Activated naive CD4-positive, alpha-beta T cell treated with anti-CD3 and anti-CD28 coated beads for 36 hours (primary cell): ENCODE data around the gene OR8G5. TPM values are rescaled to one million over a fixed set of nuclear protein-coding genes. Genes with fewer than 3 reads are reported as not detected.

Experiments
- CTCF ChIA-PET: fragments of 350-600 bp; sonication (Branson Sonifier 250); formaldehyde crosslinking; loops from one replicate; lab custom pipeline; 2021; ENCODE audit warnings: antibody characterized with exemption; lab: Charles Lee
- DNase-seq: peaks from one replicate; pipeline ENCODE4 v3.0.0-alpha.2; 2020
- H3K27ac Mint-ChIP-seq: one replicate; pipeline ENCODE4 v1.8.0; 2021; ENCODE audit warnings: mild to moderate bottlenecking, mixed read lengths
- H3K27me3 Mint-ChIP-seq: one replicate; pipeline ENCODE4 v1.8.0; 2021; ENCODE audit warnings: low read depth, mixed read lengths
- H3K36me3 Mint-ChIP-seq: one replicate; pipeline ENCODE4 v1.8.0; 2021; ENCODE audit warnings: low read depth, mixed read lengths
- H3K4me1 Mint-ChIP-seq: one replicate; pipeline ENCODE4 v1.8.0; 2021; ENCODE audit warnings: low read depth, mixed read lengths
- H3K4me3 Mint-ChIP-seq: one replicate; pipeline ENCODE4 v1.8.0; 2021; ENCODE audit warnings: mild to moderate bottlenecking, moderate library complexity, mixed read lengths
- H3K9me3 Mint-ChIP-seq: one replicate; pipeline ENCODE4 v1.8.0; 2021; ENCODE audit warnings: mixed read lengths
- intact Hi-C: fragments of 100-400 bp; cut with micrococcal nuclease; formaldehyde crosslinking; loops from one replicate; pipeline ENCODE4 v1.15.1; 2023
- total RNA-seq, 2 experiments: library from RNA; stranded (reverse); gene quantifications; one replicate each; pipeline ENCODE4 v1.2.3, GENCODE V29; 2021

Gene OR8G5
- total RNA-seq, 2 experiments from 2014 or later: not detected

DNA sequence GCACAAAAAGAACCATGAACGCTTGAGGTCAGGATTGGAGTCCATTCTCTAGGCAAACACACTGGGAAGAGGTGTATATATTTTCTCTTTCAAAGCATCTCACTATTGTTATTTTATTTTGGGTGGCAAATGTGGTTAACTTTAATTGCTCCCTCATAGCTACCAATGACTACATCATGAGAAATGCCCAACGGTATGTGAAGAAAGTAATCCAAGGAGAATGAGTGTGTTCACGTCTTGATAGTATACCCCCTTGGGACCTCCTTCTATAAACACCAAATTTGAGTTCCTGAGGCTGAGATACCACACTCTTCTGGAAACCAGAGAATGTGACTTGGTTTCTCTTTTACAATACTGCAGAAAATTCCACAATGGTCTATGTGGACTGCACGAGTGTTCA, 41.7 kb downstream of the OR8G5 start:
- H3K9me3 Mint-ChIP-seq: peaks cover 2% of the 10 kb centered on the region
- intact Hi-C loops: no loop called here
- no peaks in the 10 kb centered on the region for H3K4me1 Mint-ChIP-seq
- H3K27ac Mint-ChIP-seq: no peak overlapping the region
- CTCF ChIA-PET: no interaction called here
- no peak for DNase-seq
- peaks cover 11% of the 10 kb centered on the region for H3K27me3 Mint-ChIP-seq
- no peak overlapping the region for H3K4me3 Mint-ChIP-seq
- H3K36me3 Mint-ChIP-seq: no peaks in the 10 kb centered on the region

DNA sequence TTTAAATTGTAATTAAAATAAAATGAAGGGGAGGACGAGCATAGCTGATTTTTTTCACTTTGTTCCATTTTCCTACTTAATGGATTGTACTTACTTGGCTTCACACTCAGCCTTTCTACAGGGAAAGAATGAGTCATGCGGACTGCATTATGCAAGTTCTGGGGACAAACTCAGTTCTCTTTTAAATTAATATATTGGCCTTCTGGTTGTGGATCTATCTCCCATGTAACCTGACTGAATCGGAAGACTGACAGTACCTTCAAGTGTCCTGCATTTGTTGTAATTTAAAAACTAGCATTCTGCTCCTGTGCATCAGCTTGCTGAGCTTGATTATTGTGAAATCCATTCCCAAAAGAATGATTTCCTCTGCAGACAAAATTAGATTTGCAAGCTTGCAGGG, 45.4 kb downstream of the OR8G5 start:
- Mint-ChIP-seq H3K27me3 (peaks cover 6% of the 10 kb centered on the region), H3K4me3 (no peak overlapping the region), H3K36me3 (no peaks in the 10 kb centered on the region), H3K9me3 (peaks cover 2% of the 10 kb centered on the region), H3K27ac (no peak overlapping the region), H3K4me1 (no peaks in the 10 kb centered on the region)
- CTCF ChIA-PET: interaction anchor here (0.6 kb wide), 1 partner anchor 1227 kb away, joined by 3 read pairs; no protein-coding TSS in a partner anchor
- DNase-seq: no peak
- intact Hi-C loops: no loop called here

DNA sequence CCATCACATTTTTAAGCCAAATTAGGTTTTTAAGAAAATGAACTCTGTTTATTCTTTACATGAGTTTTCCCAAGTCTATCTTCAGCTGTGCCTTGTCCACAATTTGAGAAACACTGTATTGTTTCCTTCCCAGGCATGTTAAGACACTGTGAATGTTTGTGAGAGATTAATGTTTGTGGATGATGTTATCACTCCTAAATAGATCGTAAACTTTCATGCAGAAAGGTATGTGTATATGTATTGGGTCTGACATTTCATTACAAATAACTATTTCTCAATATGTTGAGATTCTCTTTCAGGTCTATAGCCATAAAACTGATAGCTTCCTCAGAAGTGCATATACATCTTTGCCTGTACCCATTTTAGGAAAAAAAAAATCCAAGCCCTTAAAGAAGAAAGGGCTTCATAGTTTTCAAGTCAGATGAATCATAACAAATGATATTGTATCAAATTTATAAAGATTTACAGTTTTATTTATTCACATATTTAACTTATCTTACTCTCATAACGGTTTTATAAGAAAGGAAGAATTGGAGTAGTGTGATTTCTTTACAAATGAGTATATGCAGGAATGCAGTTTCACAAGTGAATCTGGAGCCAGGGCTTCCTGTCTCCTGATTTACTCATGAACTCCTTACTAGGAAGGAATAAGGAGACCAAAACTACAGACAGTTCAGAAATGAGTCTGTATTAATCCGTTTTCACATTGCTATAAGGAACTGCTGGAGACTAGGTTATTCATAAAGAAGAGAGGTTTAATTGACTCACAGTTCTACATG, 46.4 kb downstream of the OR8G5 start:
- Mint-ChIP-seq H3K9me3 (peaks cover 2% of the 10 kb centered on the region), H3K27me3 (peaks cover 6% of the 10 kb centered on the region), H3K4me1 (no peaks in the 10 kb centered on the region), H3K4me3 (no peak overlapping the region), H3K36me3 (no peaks in the 10 kb centered on the region), H3K27ac (no peak overlapping the region)
- DNase-seq: no peak
- intact Hi-C loops: no loop called here
- CTCF ChIA-PET: no interaction called here

DNA sequence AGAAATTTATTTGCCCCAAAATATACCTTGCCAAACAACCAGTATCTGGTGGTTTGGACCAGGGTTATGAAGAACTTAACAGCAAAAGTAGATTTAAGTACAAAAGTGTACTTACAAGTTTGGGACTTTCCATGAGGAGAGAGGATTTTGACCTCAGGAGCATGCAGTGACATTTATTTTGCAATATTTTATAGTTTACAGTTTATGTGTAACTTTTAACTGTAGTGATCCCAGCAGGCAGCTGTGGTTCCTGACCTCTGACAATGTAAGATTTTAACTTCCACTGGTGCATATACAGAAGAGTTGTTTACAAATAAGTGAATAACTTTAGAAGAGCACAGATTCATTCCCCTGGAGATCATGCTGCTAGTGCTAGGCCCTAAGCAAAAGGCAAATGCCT, 50.9 kb downstream of the OR8G5 start:
- intact Hi-C loops: no loop called here
- no peaks in the 10 kb centered on the region for H3K9me3 Mint-ChIP-seq
- no peak overlapping the region for H3K27ac Mint-ChIP-seq
- peaks cover 7% of the 10 kb centered on the region for H3K27me3 Mint-ChIP-seq
- H3K36me3 Mint-ChIP-seq: no peaks in the 10 kb centered on the region
- CTCF ChIA-PET: no interaction called here
- no peak for DNase-seq
- H3K4me3 Mint-ChIP-seq: no peak overlapping the region
- H3K4me1 Mint-ChIP-seq: no peaks in the 10 kb centered on the region

DNA sequence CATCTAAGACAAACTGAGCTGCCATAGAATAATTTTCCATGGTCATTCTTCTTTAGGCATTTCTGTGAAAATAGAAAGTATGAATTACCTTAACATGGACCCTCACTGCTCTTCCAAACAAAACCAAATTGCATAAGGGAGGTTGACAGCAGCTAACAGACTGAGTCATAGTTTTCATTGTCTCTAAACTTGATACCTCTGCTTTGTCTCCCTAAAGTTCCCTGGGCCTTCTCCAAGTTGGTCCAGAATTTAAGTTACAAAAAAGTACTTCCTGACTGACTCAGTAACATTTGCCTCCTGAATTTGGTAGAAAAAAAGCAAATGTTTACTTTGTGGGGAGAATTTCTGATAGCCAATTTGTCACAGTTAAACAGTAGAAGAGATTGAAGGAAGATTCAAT, 54.5 kb downstream of the OR8G5 start:
- no peak overlapping the region for H3K4me3 Mint-ChIP-seq
- H3K36me3 Mint-ChIP-seq: no peaks in the 10 kb centered on the region
- peaks cover 10% of the 10 kb centered on the region for H3K27me3 Mint-ChIP-seq
- H3K9me3 Mint-ChIP-seq: no peaks in the 10 kb centered on the region
- no peaks in the 10 kb centered on the region for H3K4me1 Mint-ChIP-seq
- CTCF ChIA-PET: no interaction called here
- intact Hi-C loops: no loop called here
- no peak for DNase-seq
- no peak overlapping the region for H3K27ac Mint-ChIP-seq

DNA sequence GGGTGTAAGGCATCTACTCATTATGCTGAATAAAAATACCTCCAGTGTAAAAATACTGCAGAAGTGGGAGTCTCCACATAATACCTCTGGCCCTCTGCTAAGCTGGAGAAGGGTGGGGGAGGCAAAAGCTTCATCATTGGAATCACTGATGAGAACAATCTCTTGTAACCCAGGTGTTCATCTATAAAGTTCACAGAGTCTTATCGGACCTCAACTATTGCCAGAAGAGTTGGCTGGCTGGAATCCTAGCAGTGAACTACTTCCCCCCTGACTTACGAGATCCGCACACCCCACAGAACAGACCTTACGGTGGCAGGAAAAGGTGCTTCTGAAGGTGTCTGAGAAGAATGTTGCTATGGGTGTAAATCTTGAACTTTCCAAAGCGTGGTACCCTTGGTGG, 55.1 kb downstream of the OR8G5 start:
- no peak overlapping the region for H3K27ac Mint-ChIP-seq
- H3K27me3 Mint-ChIP-seq: peaks cover 10% of the 10 kb centered on the region
- no peak for DNase-seq
- CTCF ChIA-PET: no interaction called here
- no peaks in the 10 kb centered on the region for H3K4me1 Mint-ChIP-seq
- H3K9me3 Mint-ChIP-seq: no peaks in the 10 kb centered on the region
- H3K4me3 Mint-ChIP-seq: no peak overlapping the region
- no peaks in the 10 kb centered on the region for H3K36me3 Mint-ChIP-seq
- intact Hi-C loops: no loop called here

DNA sequence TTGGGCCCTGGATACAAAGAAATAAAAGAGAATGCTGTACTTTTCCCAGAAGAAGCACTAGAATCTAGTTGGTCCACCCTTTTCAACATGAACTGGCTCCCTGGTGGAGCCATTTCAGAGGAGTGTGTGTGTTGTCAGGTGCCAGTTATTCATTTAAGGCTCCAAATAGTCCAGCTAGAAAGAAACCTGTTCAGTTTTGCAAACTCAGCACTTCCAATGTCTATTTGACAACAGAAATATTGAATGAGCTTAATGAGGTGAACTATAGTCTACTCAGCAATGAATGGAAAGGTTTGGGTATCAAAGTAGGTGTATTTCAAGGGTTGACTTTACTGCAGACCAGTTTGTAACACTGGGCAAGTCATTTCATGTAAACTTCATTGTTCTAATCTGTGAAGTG, 55.5 kb downstream of the OR8G5 start:
- intact Hi-C loops: no loop called here
- H3K27ac Mint-ChIP-seq: no peak overlapping the region
- no peak overlapping the region for H3K4me3 Mint-ChIP-seq
- CTCF ChIA-PET: no interaction called here
- no peak for DNase-seq
- H3K9me3 Mint-ChIP-seq: no peaks in the 10 kb centered on the region
- no peaks in the 10 kb centered on the region for H3K4me1 Mint-ChIP-seq
- no peaks in the 10 kb centered on the region for H3K36me3 Mint-ChIP-seq
- H3K27me3 Mint-ChIP-seq: peaks cover 10% of the 10 kb centered on the region

DNA sequence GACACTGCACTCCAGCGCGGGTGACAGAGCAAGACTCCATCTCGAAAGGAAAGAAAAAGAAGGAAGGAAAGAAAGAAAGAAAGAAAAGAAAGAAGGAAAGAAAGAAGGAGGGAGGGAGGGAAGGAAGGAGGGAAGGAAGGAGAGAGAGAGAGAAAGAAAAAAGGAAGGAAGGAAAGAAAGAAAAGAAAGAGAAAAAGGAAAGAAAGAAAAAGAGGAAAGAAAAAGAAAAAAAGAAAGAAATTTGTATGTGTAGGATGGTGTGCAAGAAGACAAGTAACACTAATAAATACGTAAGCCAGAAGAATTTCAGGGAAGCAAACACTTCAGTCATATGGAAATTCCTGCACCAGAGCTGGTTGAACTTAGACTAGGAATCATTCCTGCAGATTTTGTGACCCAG, 57.0 kb downstream of the OR8G5 start:
- Mint-ChIP-seq H3K36me3 (no peaks in the 10 kb centered on the region), H3K4me1 (no peaks in the 10 kb centered on the region), H3K4me3 (no peak overlapping the region), H3K27ac (no peak overlapping the region), H3K9me3 (no peaks in the 10 kb centered on the region), H3K27me3 (peaks cover 9% of the 10 kb centered on the region)
- no peak for DNase-seq
- intact Hi-C loops: no loop called here
- CTCF ChIA-PET: no interaction called here

DNA sequence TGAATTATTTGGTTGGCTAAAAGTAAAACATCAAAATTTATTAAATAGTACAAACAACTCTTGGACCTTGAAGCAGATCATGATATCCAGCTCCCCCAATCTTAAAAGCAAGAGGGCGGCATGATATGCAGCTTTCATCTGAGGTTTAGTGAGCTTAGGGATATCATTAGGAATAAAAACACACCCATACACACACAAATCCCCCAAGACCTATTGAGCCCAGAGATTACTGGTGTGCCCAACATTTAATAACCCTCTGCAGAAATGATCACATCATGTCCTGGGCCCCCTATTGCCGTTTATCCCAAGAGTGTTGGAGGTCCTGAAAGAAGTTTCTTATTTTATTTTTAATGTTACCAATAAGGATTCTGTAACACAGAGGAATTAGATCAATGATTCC, 57.7 kb downstream of the OR8G5 start, which contains the start of gene OR8D1:
TSS of gene OR8D1 (minus strand) at position 101 of the 400 bp plus-strand sequence. CDS start 3,183 bp downstream, outside the sequence.
- H3K36me3 Mint-ChIP-seq: no peaks in the 10 kb centered on the region
- DNase-seq: no peak
- no peaks in the 10 kb centered on the region for H3K4me1 Mint-ChIP-seq
- intact Hi-C loops: no loop called here
- peaks cover 7% of the 10 kb centered on the region for H3K27me3 Mint-ChIP-seq
- H3K9me3 Mint-ChIP-seq: no peaks in the 10 kb centered on the region
- no peak within 1 kb of the TSS for H3K4me3 Mint-ChIP-seq
- CTCF ChIA-PET: no interaction called here
- H3K27ac Mint-ChIP-seq: no peak within 1 kb of the TSS

DNA sequence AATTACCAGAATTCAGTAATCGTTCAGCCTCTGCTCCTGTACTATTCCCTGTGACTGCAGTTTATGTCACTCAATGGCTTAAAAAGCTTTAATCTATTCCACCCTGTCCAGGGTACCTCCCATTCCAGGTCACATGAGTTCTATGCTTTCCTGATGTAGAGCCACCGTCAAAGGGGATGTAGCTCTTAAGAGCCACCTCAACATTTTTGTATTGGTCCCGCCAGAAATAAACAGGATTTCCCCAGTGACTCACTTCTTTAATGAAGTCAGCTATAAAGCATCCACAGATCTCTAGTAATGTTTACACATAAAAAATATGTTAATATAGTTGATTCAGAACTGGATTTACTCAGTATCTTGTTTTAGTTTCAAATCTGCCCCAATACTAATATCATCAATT, 58.9 kb downstream of the OR8G5 start:
- intact Hi-C loops: no loop called here
- H3K4me1 Mint-ChIP-seq: no peaks in the 10 kb centered on the region
- H3K9me3 Mint-ChIP-seq: no peaks in the 10 kb centered on the region
- H3K27ac Mint-ChIP-seq: no peak overlapping the region
- H3K36me3 Mint-ChIP-seq: no peaks in the 10 kb centered on the region
- no peak for DNase-seq
- no peak overlapping the region for H3K4me3 Mint-ChIP-seq
- CTCF ChIA-PET: no interaction called here
- H3K27me3 Mint-ChIP-seq: peaks cover 4% of the 10 kb centered on the region

Other genes starting within 250 kb of the OR8G5 start
- not detected for gene OR10G4, start 243.4 kb upstream of the OR8G5 start, total RNA-seq
- gene OR10G9, start 233.4 kb upstream of the OR8G5 start, total RNA-seq: not detected
- not detected for gene OR10G8, start 229.6 kb upstream of the OR8G5 start, total RNA-seq
- not detected for gene OR10G7, start 215.1 kb upstream of the OR8G5 start, total RNA-seq
- gene VWA5A, start 140.9 kb upstream of the OR8G5 start, total RNA-seq: 10 to 100 TPM in 1 of 2 experiments, 1 to 10 TPM in 1; 9.7 to 11.4 TPM
- gene OR10D3, start 73.0 kb upstream of the OR8G5 start, total RNA-seq: not detected
- not detected for gene OR8G1, start 15.3 kb upstream of the OR8G5 start, total RNA-seq
- not detected for gene OR8D1, start 57.6 kb downstream of the OR8G5 start, total RNA-seq
- gene OR8D2, start 63.8 kb downstream of the OR8G5 start, total RNA-seq: not detected
- gene OR8B2, start 128.1 kb downstream of the OR8G5 start, total RNA-seq: not detected
- gene OR8B3, start 142.6 kb downstream of the OR8G5 start, total RNA-seq: not detected
- gene OR8B4, start 168.5 kb downstream of the OR8G5 start, total RNA-seq: not detected
- not detected for gene OR8B8, start 189.3 kb downstream of the OR8G5 start, total RNA-seq